Forelimb muscle (tissue), 1 donor: ENCODE measurements around the gene FRAS1. TPM values are rescaled to one million over a fixed set of nuclear protein-coding genes. Genes with fewer than 3 reads are reported as not detected.
"Not testable (repeated sequence)": the region's sequence is repeated elsewhere in the genome, so short reads cannot be mapped to it uniquely, and the experiment has no call there.

Source experiments
- DNase-seq: peaks from one replicate; pipeline ENCODE4 v3.0.0-alpha.2; 2013; ENCODE audit warnings: low read depth
- polyA plus RNA-seq: library from polyadenylated mRNA; unstranded; fragments of 120-200 nt; gene quantifications from one replicate; pipeline ENCODE4 v1.2.1, GENCODE V29; 2013; ENCODE audit not compliant: insufficient read length

The FRAS1 gene
- polyA plus RNA-seq, 1 donor, result 5.0 TPM

- DNase-seq, result no peak
Measured at GRCh38 chr4:78545275-78546246, 488.4 kb downstream of the FRAS1 start.

- not testable (repeated sequence) for DNase-seq
Measured at GRCh38 chr4:78547899-78548298, 490.8 kb downstream of the FRAS1 start.

GRCh38 chr4:78548889-78549288, 491.8 kb downstream of the FRAS1 start:
- DNase-seq, result not testable (repeated sequence)

- DNase-seq, result no peak
Measured at GRCh38 chr4:78551420-78552351, 494.6 kb downstream of the FRAS1 start, which contains the start of gene ANXA3. TSS of gene ANXA3 (plus strand) at chr4:78551770. CDS start at chr4:78554474, 2,704 bp downstream.

GRCh38 chr4:78552389-78553042, 495.4 kb downstream of the FRAS1 start:
- DNase-seq, result no peak

- DNase-seq, result no peak
Measured at GRCh38 chr4:78553043-78553396, 495.9 kb downstream of the FRAS1 start.

GRCh38 chr4:78553529-78554060, 496.5 kb downstream of the FRAS1 start:
- DNase-seq, result no peak

- no peak for DNase-seq
Measured at GRCh38 chr4:78556665-78557064, 499.5 kb downstream of the FRAS1 start.

- DNase-seq, result no peak
Measured at GRCh38 chr4:78557841-78558240, 500.7 kb downstream of the FRAS1 start.

- no peak for DNase-seq
Measured at GRCh38 chr4:78558410-78558809, 501.3 kb downstream of the FRAS1 start.

- no peak for DNase-seq
Measured at GRCh38 chr4:78560296-78560963, 503.3 kb downstream of the FRAS1 start.

- DNase-seq, result no peak
Measured at GRCh38 chr4:78561677-78562076, 504.6 kb downstream of the FRAS1 start.

- DNase-seq, result no peak
Measured at GRCh38 chr4:78562687-78563086, 505.6 kb downstream of the FRAS1 start.

GRCh38 chr4:78565971-78566372, 508.8 kb downstream of the FRAS1 start:
- no peak for DNase-seq

GRCh38 chr4:78566834-78567499, 509.8 kb downstream of the FRAS1 start:
- DNase-seq, result no peak

GRCh38 chr4:78567500-78568060, 510.5 kb downstream of the FRAS1 start:
- no peak for DNase-seq

- no peak for DNase-seq
Measured at GRCh38 chr4:78568640-78569305, 511.6 kb downstream of the FRAS1 start.

GRCh38 chr4:78569306-78569821, 512.2 kb downstream of the FRAS1 start:
- peak; percentile 26 for DNase-seq

GRCh38 chr4:78570117-78570516, 513.0 kb downstream of the FRAS1 start:
- DNase-seq, result no peak
